HepG2 (cell line): Measurements from ENCODE around the gene SIAH2. TPM values are rescaled to one million over a fixed set of nuclear protein-coding genes. Genes with fewer than 3 reads are reported as not detected.
A peak's percentile ranks its signal among the peaks of the same experiment; 100 is the strongest.

Experiments used
- CEBPZ ChIP-seq: IDR thresholded peaks from 2 replicates; pipeline ENCODE4 v1.6.1; 2012; ENCODE audit warnings: low read length, improper control_type of control experiment
- ELF1 ChIP-seq: sonication (generic); formaldehyde crosslinking; IDR thresholded peaks from 2 replicates; pipeline ENCODE4 v1.4.0; 2020; ENCODE audit warnings: missing genetic modification reagents
- ELF3 ChIP-seq: IDR thresholded peaks from 2 replicates; pipeline ENCODE4 v1.6.1; 2016; ENCODE audit warnings: missing genetic modification reagents, missing compliant biosample characterization
- GLMP ChIP-seq: sonication (generic); formaldehyde crosslinking; IDR thresholded peaks from 2 replicates; pipeline ENCODE4 v1.9.0; 2021; ENCODE audit warnings: missing genetic modification reagents, mild to moderate bottlenecking, borderline replicate concordance
- HIC2 ChIP-seq: sonication (generic); formaldehyde crosslinking; IDR thresholded peaks from 2 replicates; pipeline ENCODE4 v1.9.0; 2022; ENCODE audit warnings: low read depth, missing genetic modification reagents
- ISX ChIP-seq: sonication (generic); formaldehyde crosslinking; conservative IDR thresholded peaks from 2 replicates; pipeline ENCODE4 v1.5.0; 2020; ENCODE audit warnings: missing genetic modification reagents
- JARID2 ChIP-seq: sonication (generic); formaldehyde crosslinking; IDR thresholded peaks from 2 replicates; pipeline ENCODE4 v1.8.1; 2023; ENCODE audit warnings: missing genetic modification reagents, inconsistent platforms; ENCODE audit not compliant: insufficient replicate concordance
- JUN ChIP-seq: sonication (generic); formaldehyde crosslinking; IDR thresholded peaks from 2 replicates; pipeline ENCODE4 v1.4.0; 2020; ENCODE audit warnings: mild to moderate bottlenecking, missing genetic modification reagents
- MBNL3 ChIP-seq: fragments of 250-450 bp; sonication (Bioruptor Pico); conservative IDR thresholded peaks from 2 replicates; pipeline ENCODE4 v1.8.0; 2022; ENCODE audit warnings: mild to moderate bottlenecking, inconsistent platforms
- PAXIP1 ChIP-seq: sonication (generic); formaldehyde crosslinking; conservative IDR thresholded peaks from 2 replicates; pipeline ENCODE4 v1.4.0; 2020; ENCODE audit warnings: mild to moderate bottlenecking, missing genetic modification reagents, moderate library complexity
- RBFOX2 ChIP-seq: fragments of 200-400 bp; formaldehyde crosslinking; IDR thresholded peaks from 2 replicates; pipeline ENCODE4 v1.6.1; 2017; ENCODE audit warnings: low read depth, mild to moderate bottlenecking, low read length
- RFXANK ChIP-seq: IDR thresholded peaks from 2 replicates; pipeline ENCODE4 v1.6.1; 2016
- SP140L ChIP-seq: sonication (generic); formaldehyde crosslinking; IDR thresholded peaks from 2 replicates; pipeline ENCODE4 v1.4.0; 2020; ENCODE audit warnings: missing genetic modification reagents, borderline replicate concordance
- TARDBP ChIP-seq: sonication (generic); formaldehyde crosslinking; IDR thresholded peaks from 2 replicates; pipeline ENCODE4 v1.8.0; 2022; ENCODE audit warnings: mild to moderate bottlenecking, missing genetic modification reagents
- TFAP4 ChIP-seq: sonication (generic); IDR thresholded peaks from 2 replicates; pipeline ENCODE4 v1.6.1; 2016; ENCODE audit warnings: low read depth, borderline replicate concordance
- ZBTB42 ChIP-seq: sonication (generic); formaldehyde crosslinking; IDR thresholded peaks from 2 replicates; pipeline ENCODE4 v1.5.0; 2020; ENCODE audit warnings: mild to moderate bottlenecking, missing genetic modification reagents
- ZFP1 ChIP-seq: IDR thresholded peaks from 2 replicates; pipeline ENCODE4 v1.6.1; 2016
- ZNF282 ChIP-seq: fragments of 450-650 bp; IDR thresholded peaks from 2 replicates; pipeline ENCODE4 v1.6.1; 2018; ENCODE audit not compliant: partially characterized antibody
- ZSCAN30 ChIP-seq: sonication (generic); formaldehyde crosslinking; IDR thresholded peaks from 2 replicates; pipeline ENCODE4 v1.5.0; 2020; ENCODE audit warnings: mild to moderate bottlenecking, missing genetic modification reagents
- polyA plus RNA-seq, 8 experiments: library from polyadenylated mRNA; depleted of rRNA in 3 of 8; stranded (reverse) in 7 of 8; unstranded in 1 of 8; fragments of >200 nt; fragmentation: Illumina TruSeq in 4 of 8; extraction: Trizol in 4 of 8; gene quantifications; 2 replicates each; pipeline versions ENCODE4 v1.2.1 to v1.2.3, GENCODE V29; 2011 to 2016; ENCODE audit warnings: low read depth in 4 of 8, missing spikeins in 1 of 8, mixed read lengths in 1 of 8; ENCODE audit not compliant: insufficient read depth in 1 of 8
- total RNA-seq, 5 experiments: library from RNA; depleted of rRNA; stranded (reverse); fragments of >200 nt; fragmentation: Illumina TruSeq; extraction: Trizol; gene quantifications; 2 replicates each; pipeline ENCODE4 v1.2.3, GENCODE V29; 2016; ENCODE audit warnings: low read depth in 1 of 5

SIAH2 gene
- total and polyA plus RNA-seq, 2 of the 13 experiments (the other 11 are each of a cell fraction or from before 2014, with no cell fraction given): 71.8 to 117 TPM

GRCh38 chr3:150736903-150737832 is 25.8 kb downstream of the SIAH2 start (continued):
- no peak for TF ChIP-seq GLMP
- no peak for TF ChIP-seq RBFOX2
- 0 out of 2 replicates have a peak, but pooled peaks have one; percentile 80 for TF ChIP-seq ZFP1 (CRISPR knock-in tag)
- TF ChIP-seq TARDBP (CRISPR knock-in tag): peak; percentile 70; the same call in 1 of the 2 replicates
- TF ChIP-seq HIC2 (CRISPR knock-in tag): no peak
- no peak for TF ChIP-seq CEBPZ
- TF ChIP-seq TFAP4: peak; percentile 87
- TF ChIP-seq SP140L (CRISPR knock-in tag): no peak
- no peak for TF ChIP-seq ISX (CRISPR knock-in tag)
- TF ChIP-seq ELF1 (CRISPR knock-in tag): peak; percentile 24; the same call in 1 of the 2 replicates
- TF ChIP-seq RFXANK: no peak; the same call in 1 of the 2 replicates
- peak; percentile 88 for TF ChIP-seq ZSCAN30 (CRISPR knock-in tag)
- no peak for TF ChIP-seq ZBTB42
- peak; percentile 65 for TF ChIP-seq ELF3 (CRISPR knock-in tag)
- TF ChIP-seq ZNF282: no peak
- peak; percentile 84; the same call in 1 of the 2 replicates for TF ChIP-seq JUN
- TF ChIP-seq PAXIP1 (CRISPR knock-in tag): peak; percentile 96
- no peak for TF ChIP-seq MBNL3 (CRISPR knock-in tag)
- TF ChIP-seq JARID2 (CRISPR knock-in tag): no peak
